Measurements from ENCODE around the gene RAB1A. TPM values are rescaled to one million over a fixed set of nuclear protein-coding genes. Genes with fewer than 3 reads are reported as not detected.

The RAB1A gene
- total RNA-seq, 1 donor from 2014 or later: 46.4 TPM

DNA sequence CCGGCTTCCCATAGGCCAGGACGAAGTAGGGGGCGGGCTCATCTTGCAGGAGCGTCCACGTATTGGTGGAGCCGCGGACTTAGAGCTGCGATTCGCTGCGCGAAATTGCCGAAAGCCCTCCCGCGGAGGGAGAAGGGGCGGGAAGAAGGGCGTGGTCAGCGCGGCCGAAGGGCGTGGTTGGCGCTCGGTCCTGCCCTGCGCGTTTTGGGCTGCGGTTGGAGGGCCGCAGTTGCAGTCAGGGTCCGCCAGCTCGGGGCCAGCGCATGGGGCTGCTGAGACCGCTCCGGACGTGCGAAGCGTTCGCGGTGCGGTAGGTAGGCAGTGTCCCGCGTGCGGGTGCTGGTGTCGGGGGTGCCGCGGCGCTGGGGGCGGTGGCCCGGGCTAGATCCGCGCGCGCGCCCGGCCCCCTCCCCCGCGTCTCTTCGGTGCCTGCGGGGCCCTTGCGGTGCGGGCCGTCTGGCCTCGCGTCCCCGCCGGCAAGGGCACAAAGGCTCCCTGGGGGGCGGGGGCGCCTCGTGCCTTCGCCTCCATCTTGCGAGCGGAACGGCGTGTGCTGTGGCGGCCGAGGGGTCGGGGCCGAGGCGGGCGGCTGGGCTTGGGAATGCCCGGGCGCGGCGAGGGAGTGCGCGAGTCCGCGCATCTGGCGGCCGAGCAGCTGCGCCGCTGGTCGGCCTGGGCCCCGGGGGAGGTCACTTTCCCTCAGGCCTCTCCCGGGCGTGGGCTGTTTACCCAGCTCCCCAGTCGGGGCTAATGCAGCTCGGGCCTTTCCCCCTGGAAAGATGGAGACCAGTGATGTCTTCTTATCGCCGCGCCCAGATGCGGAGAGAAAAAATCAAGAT, 73.5 kb downstream of the RAB1A start, which contains the start of gene CEP68:
Gene CEP68 (plus strand): TSS at position 202 of the 839 bp plus-strand sequence. CDS start 13,029 bp downstream, outside the sequence.
- H3K36me3 Mint-ChIP-seq (ENCODE audit: low read depth): peaks cover 6% of the 10 kb centered on the region
- no peaks in the 10 kb centered on the region for H3K9me3 Mint-ChIP-seq
- TF ChIP-seq, protein P1, sequence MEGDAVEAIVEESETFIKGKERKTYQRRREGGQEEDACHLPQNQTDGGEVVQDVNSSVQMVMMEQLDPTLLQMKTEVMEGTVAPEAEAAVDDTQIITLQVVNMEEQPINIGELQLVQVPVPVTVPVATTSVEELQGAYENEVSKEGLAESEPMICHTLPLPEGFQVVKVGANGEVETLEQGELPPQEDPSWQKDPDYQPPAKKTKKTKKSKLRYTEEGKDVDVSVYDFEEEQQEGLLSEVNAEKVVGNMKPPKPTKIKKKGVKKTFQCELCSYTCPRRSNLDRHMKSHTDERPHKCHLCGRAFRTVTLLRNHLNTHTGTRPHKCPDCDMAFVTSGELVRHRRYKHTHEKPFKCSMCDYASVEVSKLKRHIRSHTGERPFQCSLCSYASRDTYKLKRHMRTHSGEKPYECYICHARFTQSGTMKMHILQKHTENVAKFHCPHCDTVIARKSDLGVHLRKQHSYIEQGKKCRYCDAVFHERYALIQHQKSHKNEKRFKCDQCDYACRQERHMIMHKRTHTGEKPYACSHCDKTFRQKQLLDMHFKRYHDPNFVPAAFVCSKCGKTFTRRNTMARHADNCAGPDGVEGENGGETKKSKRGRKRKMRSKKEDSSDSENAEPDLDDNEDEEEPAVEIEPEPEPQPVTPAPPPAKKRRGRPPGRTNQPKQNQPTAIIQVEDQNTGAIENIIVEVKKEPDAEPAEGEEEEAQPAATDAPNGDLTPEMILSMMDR (IDR thresholded peaks at IDR 0.05): no peak
- H3K27me3 Mint-ChIP-seq: no peaks in the 10 kb centered on the region
- DNase-seq (peak; percentile 95), ATAC-seq (ENCODE audit: low read depth) (peak; percentile 91)
- H3K27ac Mint-ChIP-seq: peak within 1 kb of the TSS; percentile 95
- intact Hi-C loops (cut with micrococcal nuclease): loop anchor here (1.0 to 10.0 kb wide), 6 partner anchors 9 to 1472 kb away; partner anchors contain the start of genes ACTR2, AFTPH, MDH1 and RAB1A
- peaks cover 75% of the 10 kb centered on the region for H3K4me1 Mint-ChIP-seq
- ChIA-PET CTCF (interaction anchor here (0.6 to 1.9 kb wide), 10 partner anchors 8 to 158 kb away, joined by 3 to 14 read pairs (median 4); no protein-coding TSS in a partner anchor), POLR2A (interaction anchor here (0.6 to 5.9 kb wide), 26 partner anchors 8 to 532 kb away, joined by 3 to 50 read pairs (median 6); partner anchors contain the start of genes ACTR2, AFTPH, RAB1A and SERTAD2)
- peak within 1 kb of the TSS; percentile 97 for H3K4me3 Mint-ChIP-seq

DNA sequence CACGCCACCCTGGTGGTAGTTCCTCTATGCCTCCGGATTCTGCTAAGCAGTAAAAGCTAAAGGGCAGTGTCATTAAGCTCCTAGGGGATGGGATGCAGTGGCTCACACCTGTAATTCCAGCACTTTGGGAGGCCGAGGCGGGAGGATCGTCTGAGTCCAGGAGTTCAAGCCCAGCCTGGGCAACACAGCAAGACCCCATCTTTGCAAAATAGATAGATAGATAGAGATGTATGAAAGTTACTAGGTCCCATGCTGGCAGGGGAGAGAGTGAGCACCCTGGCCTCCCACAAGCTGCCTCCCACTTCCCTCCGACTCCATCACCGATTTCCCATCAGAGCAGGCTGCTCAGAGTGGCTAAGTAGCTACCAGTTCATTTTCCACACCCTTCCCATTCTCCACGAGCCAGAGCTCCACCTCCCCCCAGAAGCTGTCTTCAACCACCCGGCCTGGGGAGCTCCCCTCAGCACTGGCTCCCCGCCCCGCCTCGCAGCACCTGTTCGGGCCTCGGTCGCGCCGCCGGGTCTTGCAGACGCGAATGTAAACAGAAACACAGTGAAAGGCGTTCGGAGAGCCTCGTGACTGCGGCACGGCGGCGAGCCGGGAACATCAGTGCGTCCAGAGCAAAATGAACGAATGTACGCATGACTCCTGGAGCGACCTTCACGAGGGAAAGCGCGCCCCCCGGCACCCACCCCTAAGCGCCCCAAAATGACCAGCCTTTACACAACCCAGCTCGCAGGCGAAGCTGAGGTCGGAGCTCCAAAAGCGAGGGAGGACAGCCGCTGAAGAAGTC, 74.3 kb downstream of the RAB1A start:
- Mint-ChIP-seq H3K9me3 (no peaks in the 10 kb centered on the region), H3K36me3 (ENCODE audit: low read depth) (peaks cover 14% of the 10 kb centered on the region), H3K27ac (peak overlapping the region; percentile 95), H3K27me3 (no peaks in the 10 kb centered on the region), H3K4me3 (peak overlapping the region; percentile 97), H3K4me1 (peaks cover 79% of the 10 kb centered on the region)
- ATAC-seq (ENCODE audit: low read depth): peak; percentile 28
- no peak for DNase-seq
- CTCF ChIA-PET: interaction anchor here (0.7 to 1.9 kb wide), 12 partner anchors 9 to 532 kb away, joined by 3 to 14 read pairs (median 4); partner anchors contain the start of gene RAB1A
- TF ChIP-seq, protein P1 (IDR thresholded peaks at IDR 0.05): no peak
- intact Hi-C loops (cut with micrococcal nuclease): loop anchor here (1.0 to 10.0 kb wide), 6 partner anchors 10 to 1471 kb away; partner anchors contain the start of genes ACTR2, AFTPH, MDH1 and RAB1A
- POLR2A ChIA-PET: interaction anchor here (0.6 to 5.9 kb wide), 24 partner anchors 8 to 532 kb away, joined by 3 to 50 read pairs (median 7); partner anchors contain the start of genes ACTR2, AFTPH, RAB1A and SERTAD2

DNA sequence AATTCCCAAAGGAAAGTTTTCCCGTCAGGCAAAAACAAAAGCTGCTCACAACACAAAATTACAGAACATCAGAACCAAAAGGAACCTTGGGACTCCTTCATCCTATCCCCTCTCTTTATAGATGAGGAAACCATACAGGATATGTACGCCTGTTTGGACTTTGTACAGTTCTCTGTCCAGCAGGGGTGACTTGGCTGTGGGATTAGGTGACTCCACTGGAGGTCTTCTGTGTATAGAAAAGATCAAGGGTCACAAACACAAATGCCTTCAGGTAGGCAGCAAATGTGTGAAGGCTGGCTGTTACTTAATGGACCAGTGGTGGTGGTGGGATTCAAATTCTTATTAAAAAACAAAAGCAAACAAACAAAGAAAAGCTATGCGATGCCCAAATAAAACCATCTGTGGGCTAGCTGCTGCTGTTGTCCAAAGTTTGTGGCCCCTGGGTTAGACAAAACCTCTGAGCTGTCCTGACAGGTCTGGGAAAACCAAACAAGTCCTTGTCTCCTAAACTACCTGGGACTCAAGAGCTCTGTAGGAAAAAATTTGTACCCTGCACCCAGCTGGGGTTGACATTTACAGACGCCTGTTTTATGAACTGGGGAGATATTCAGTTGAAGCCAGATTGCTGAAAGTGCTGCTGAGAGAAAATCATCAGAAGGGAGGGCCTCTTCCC, 75.0 kb downstream of the RAB1A start:
- ChIA-PET CTCF (interaction anchor here (0.9 to 2.5 kb wide), 12 partner anchors 9 to 531 kb away, joined by 3 to 14 read pairs (median 4); partner anchors contain the start of gene RAB1A), POLR2A (interaction anchor here (0.6 to 5.9 kb wide), 22 partner anchors 8 to 531 kb away, joined by 3 to 50 read pairs (median 9); partner anchors contain the start of genes ACTR2, AFTPH, RAB1A and SERTAD2)
- Mint-ChIP-seq H3K4me1 (peaks cover 79% of the 10 kb centered on the region), H3K27ac (peak overlapping the region; percentile 95), H3K27me3 (no peaks in the 10 kb centered on the region), H3K9me3 (no peaks in the 10 kb centered on the region), H3K4me3 (peak overlapping the region; percentile 97), H3K36me3 (ENCODE audit: low read depth) (peaks cover 14% of the 10 kb centered on the region)
- no peak for ATAC-seq (ENCODE audit: low read depth)
- intact Hi-C loops (cut with micrococcal nuclease): loop anchor here (10.0 kb wide), 1 partner anchor 1470 kb away; the partner anchor contains the start of genes MDH1 and WDPCP
- TF ChIP-seq, protein P1 (IDR thresholded peaks at IDR 0.05): no peak
- DNase-seq: no peak

DNA sequence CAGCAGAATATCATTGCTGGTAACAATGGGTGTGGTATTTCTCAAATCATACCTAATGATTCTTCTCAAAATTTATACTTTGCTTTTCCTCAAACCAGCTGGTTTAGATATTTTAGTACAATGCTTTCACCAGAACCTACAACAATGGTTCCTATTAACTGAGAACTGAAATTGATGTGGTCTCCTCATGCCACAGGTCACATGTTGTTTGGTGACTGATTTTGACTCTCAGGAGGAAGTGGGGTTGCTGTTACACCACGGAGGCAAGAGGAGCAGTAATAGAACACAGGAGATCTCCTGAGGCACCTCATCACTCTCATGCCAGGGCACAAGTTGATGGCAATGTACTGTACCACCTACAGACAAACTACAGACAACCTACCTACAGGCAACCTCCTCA, 76.7 kb downstream of the RAB1A start:
- Mint-ChIP-seq H3K4me1 (peaks cover 69% of the 10 kb centered on the region), H3K36me3 (ENCODE audit: low read depth) (peaks cover 22% of the 10 kb centered on the region), H3K27ac (peak overlapping the region; percentile 95), H3K9me3 (no peaks in the 10 kb centered on the region), H3K27me3 (no peaks in the 10 kb centered on the region), H3K4me3 (peak overlapping the region; percentile 73)
- CTCF ChIA-PET: interaction anchor here (0.6 to 2.5 kb wide), 6 partner anchors 10 to 401 kb away, joined by 3 to 12 read pairs (median 3); no protein-coding TSS in a partner anchor
- TF ChIP-seq, protein P1 (IDR thresholded peaks at IDR 0.05): no peak
- POLR2A ChIA-PET: interaction anchor here (0.7 to 2.7 kb wide), 11 partner anchors 10 to 286 kb away, joined by 3 to 15 read pairs (median 5); partner anchors contain the start of genes ACTR2 and RAB1A
- no peak for DNase-seq
- intact Hi-C loops (cut with micrococcal nuclease): loop anchor here (1.0 to 10.0 kb wide), 4 partner anchors 26 to 1468 kb away; partner anchors contain the start of genes MDH1 and WDPCP
- ATAC-seq (ENCODE audit: low read depth): peak; percentile 33
